Keratinocyte (primary cell): ENCODE data around the gene LSAMP. TPM values are rescaled to one million over a fixed set of nuclear protein-coding genes. Genes with fewer than 3 reads are reported as not detected.

Experiments used
- DNase-seq: peaks from one replicate; pipeline ENCODE4 v3.0.0-alpha.2; 2011; ENCODE audit warnings: low read depth, missing footprints, low spot score
- FAIRE-seq: peaks from 2 replicates; lab custom pipeline; 2011; peaks lifted over from hg19 to GRCh38; lab: Jason Lieb, UNC
- H2AFZ ChIP-seq: 2 replicates; pipeline ENCODE4 v1.6.0; 2012; ENCODE audit warnings: low read length, control low read depth, inconsistent platforms; ENCODE audit not compliant: control insufficient read depth
- H3K27ac ChIP-seq: 2 replicates; pipeline ENCODE4 v1.5.1; 2011; ENCODE audit warnings: low read length; ENCODE audit not compliant: control insufficient read depth, insufficient read depth
- H3K27me3 ChIP-seq: 3 replicates; pipeline ENCODE4 v1.6.0; 2011; ENCODE audit warnings: low read length; ENCODE audit not compliant: control insufficient read depth, insufficient read depth; ENCODE audit errors: extremely low read depth
- H3K36me3 ChIP-seq, 2 experiments: 2 replicates in 1 of 2; 3 replicates in 1 of 2; pipeline ENCODE4 v1.5.1; 2011; ENCODE audit warnings: low read length in 2 of 2, mild to moderate bottlenecking in 1 of 2; ENCODE audit not compliant: control insufficient read depth in 2 of 2, insufficient read depth in 2 of 2; ENCODE audit errors: extremely low read depth in 1 of 2
- H3K4me1 ChIP-seq: 3 replicates; pipeline ENCODE4 v1.5.1; 2011; ENCODE audit warnings: low read length; ENCODE audit not compliant: control insufficient read depth, insufficient read depth; ENCODE audit errors: extremely low read depth
- H3K4me2 ChIP-seq: 3 replicates; pipeline ENCODE4 v1.6.0; 2011; ENCODE audit warnings: low read depth, low read length; ENCODE audit not compliant: control insufficient read depth, insufficient read depth; ENCODE audit errors: extremely low read depth
- H3K4me3 ChIP-seq, 3 experiments: fragments of 200-600 bp in 1 of 3; sonication (generic) in 1 of 3; 2 replicates in 2 of 3; 3 replicates in 1 of 3; pipeline ENCODE4 v1.5.1; 2011 to 2016; ENCODE audit warnings: low read length in 3 of 3, mild to moderate bottlenecking in 3 of 3, control low read depth in 2 of 3, inconsistent platforms in 1 of 3, low read depth in 1 of 3, mixed read lengths in 1 of 3, mixed run types in 1 of 3, moderate library complexity in 1 of 3; ENCODE audit not compliant: control insufficient read depth in 2 of 3, insufficient read depth in 2 of 3; ENCODE audit errors: extremely low read depth in 1 of 3
- H3K79me2 ChIP-seq: 2 replicates; pipeline ENCODE4 v1.6.0; 2012; ENCODE audit warnings: low read length; ENCODE audit not compliant: control insufficient read depth, insufficient read depth
- H3K9ac ChIP-seq: 3 replicates; pipeline ENCODE4 v1.6.0; 2011; ENCODE audit warnings: low read length; ENCODE audit not compliant: control insufficient read depth, insufficient read depth; ENCODE audit errors: extremely low read depth
- H3K9me1 ChIP-seq: 3 replicates; pipeline ENCODE4 v1.6.0; 2011; ENCODE audit warnings: low read length; ENCODE audit not compliant: control insufficient read depth, insufficient read depth; ENCODE audit errors: extremely low read depth
- H3K9me3 ChIP-seq: 2 replicates; pipeline ENCODE4 v1.5.1; 2012; ENCODE audit warnings: low read depth, low read length; ENCODE audit not compliant: control insufficient read depth
- H4K20me1 ChIP-seq: 3 replicates; pipeline ENCODE4 v1.6.0; 2011; ENCODE audit warnings: low read length; ENCODE audit not compliant: control insufficient read depth, insufficient read depth; ENCODE audit errors: extremely low read depth
- CTCF ChIP-seq, 3 experiments: IDR thresholded peaks in 1 of 3; conservative IDR thresholded peaks in 1 of 3; optimal IDR thresholded peaks in 1 of 3; 2 replicates in 2 of 3; 3 replicates in 1 of 3; pipeline versions ENCODE3 to v1.5.1; 2011; ENCODE audit warnings: low read length in 3 of 3, mild to moderate bottlenecking in 3 of 3, moderate library complexity in 2 of 3, control low read depth in 1 of 3, inconsistent platforms in 1 of 3; ENCODE audit not compliant: insufficient read depth in 2 of 3; ENCODE audit errors: extremely low read depth in 1 of 3
- EZH2 ChIP-seq: IDR thresholded peaks from one replicate; pipeline ENCODE4 v1.6.1; 2012; ENCODE audit warnings: inconsistent platforms, mild to moderate bottlenecking, low read length, moderate library complexity
- dilution Hi-C: fragments of 300-500 bp; cut with MboI; formaldehyde crosslinking; loops from one replicate; pipeline ENCODE4 v1.7.0; 2020; ENCODE audit warnings: low sequenced_read_pairs; ENCODE audit not compliant: extremely low pct_ligation_motif_present
- polyA plus RNA-seq, 5 experiments: library from polyadenylated mRNA; depleted of rRNA in 3 of 5; stranded (reverse) in 3 of 5; stranded (forward) in 1 of 5; unstranded in 1 of 5; fragments of >200 nt; gene quantifications; 1 replicate in 1 of 5; 2 replicates in 3 of 5; 3 replicates in 1 of 5; pipeline versions ENCODE4 v1.2.1 to v1.2.3, GENCODE V29; 2011 to 2012; ENCODE audit warnings: missing spikeins in 2 of 5, low read depth in 1 of 5, low replicate concordance in 1 of 5

LSAMP gene
- polyA plus RNA-seq, 1 donor (not counting 4 experiments of a cell fraction or from before 2014, with no cell fraction given), result 0.12 TPM

GRCh38 chr3:115859002-115859807 lies 586.1 kb downstream of the LSAMP start:
- no peaks in the 10 kb centered on the region for H3K9me3 ChIP-seq
- dilution Hi-C loops, result no loop called here
- no peaks in the 10 kb centered on the region for H3K36me3 ChIP-seq
- no peak overlapping the region for H3K9ac ChIP-seq
- FAIRE-seq (no peak), DNase-seq (no peak)
- no peak overlapping the region for H3K4me2 ChIP-seq
- no peak overlapping the region for H3K27ac ChIP-seq
- H3K4me1 ChIP-seq, result no peaks in the 10 kb centered on the region
- no peaks in the 10 kb centered on the region for H3K9me1 ChIP-seq
- H3K79me2 ChIP-seq, result no peaks in the 10 kb centered on the region
- TF ChIP-seq CTCF (optimal IDR thresholded peaks at IDR 0.05 in 1 of 3, IDR thresholded peaks at IDR 0.05 in 1 of 3, conservative IDR thresholded peaks at IDR 0.05 in 1 of 3; ENCODE audit: extremely low read depth in 1 of 3, insufficient read depth in 2 of 3, low read length in 3 of 3) (no peak), EZH2 (no peak)
- H3K27me3 ChIP-seq, result no peaks in the 10 kb centered on the region
- H4K20me1 ChIP-seq, result no peaks in the 10 kb centered on the region
- no peak overlapping the region for H3K4me3 ChIP-seq
- H2AFZ ChIP-seq, result no peak overlapping the region

- H3K36me3 ChIP-seq, result no peaks in the 10 kb centered on the region
- H3K9me1 ChIP-seq, result no peaks in the 10 kb centered on the region
- H3K9ac ChIP-seq, result no peak overlapping the region
- DNase-seq (no peak), FAIRE-seq (no peak)
- H3K27ac ChIP-seq, result no peak overlapping the region
- H3K27me3 ChIP-seq, result no peaks in the 10 kb centered on the region
- no peaks in the 10 kb centered on the region for H3K9me3 ChIP-seq
- no peaks in the 10 kb centered on the region for H3K79me2 ChIP-seq
- H4K20me1 ChIP-seq, result no peaks in the 10 kb centered on the region
- no peaks in the 10 kb centered on the region for H3K4me1 ChIP-seq
- no peak overlapping the region for H3K4me3 ChIP-seq
- dilution Hi-C loops, result no loop called here
- H3K4me2 ChIP-seq, result no peak overlapping the region
- no peak for TF ChIP-seq CTCF (optimal IDR thresholded peaks at IDR 0.05 in 1 of 3, IDR thresholded peaks at IDR 0.05 in 1 of 3, conservative IDR thresholded peaks at IDR 0.05 in 1 of 3; ENCODE audit: extremely low read depth in 1 of 3, insufficient read depth in 2 of 3, low read length in 3 of 3)
- no peak for TF ChIP-seq EZH2
- no peak overlapping the region for H2AFZ ChIP-seq
These were observed 587.7 kb downstream of the LSAMP start for GRCh38 chr3:115857518-115858136.
